T-helper 2 cell treated with Interferon-gamma antibody and Interleukin-4, amounts not matched to agents 100 ng/mL and 5 ng/mL, for 36 hours (primary cell): Measurements from ENCODE around the gene CNBP. TPM values are rescaled to one million over a fixed set of nuclear protein-coding genes. Genes with fewer than 3 reads are reported as not detected.

ENCODE experiments used
- intact Hi-C: fragments of 100-400 bp; cut with micrococcal nuclease; formaldehyde crosslinking; loops from one replicate; pipeline ENCODE4 v1.15.1; 2023
- total RNA-seq: library from RNA; stranded (reverse); gene quantifications from 2 replicates; pipeline ENCODE4 v1.2.3, GENCODE V29; 2022

Gene CNBP
- total RNA-seq, 1 donor from 2014 or later = 328 TPM

- intact Hi-C loops = no loop called here
These were observed 51.4 kb downstream of the CNBP start for GRCh38 chr3:129132097-129132866.

GRCh38 chr3:129131465-129132088 lies 52.1 kb downstream of the CNBP start:
- intact Hi-C loops = no loop called here

GRCh38 chr3:129130291-129130813 lies 53.3 kb downstream of the CNBP start:
- intact Hi-C loops = no loop called here

- intact Hi-C loops = no loop called here
These were observed 55.1 kb downstream of the CNBP start for GRCh38 chr3:129128357-129129155.

GRCh38 chr3:129126726-129127280 lies 56.9 kb downstream of the CNBP start:
- intact Hi-C loops = no loop called here

- intact Hi-C loops = loop anchor here (5.0 kb wide), 1 partner anchor 989 kb away; no protein-coding TSS in a partner anchor
These were observed 60.2 kb downstream of the CNBP start for GRCh38 chr3:129123314-129124060.

GRCh38 chr3:129122412-129123011 lies 61.2 kb downstream of the CNBP start:
- intact Hi-C loops = loop anchor here (5.0 kb wide), 1 partner anchor 990 kb away; no protein-coding TSS in a partner anchor

GRCh38 chr3:129121792-129122411 lies 61.8 kb downstream of the CNBP start, which contains the start of gene RAB43:
TSS of gene RAB43 (minus strand) at chr3:129121804. CDS start at chr3:129121489, 315 bp downstream.
- intact Hi-C loops = loop anchor here (2.0 to 5.0 kb wide), 3 partner anchors 127 to 990 kb away; partner anchors contain the start of genes COPG1 and IFT122

GRCh38 chr3:129121016-129121791 lies 62.5 kb downstream of the CNBP start:
- intact Hi-C loops = loop anchor here (2.0 to 5.0 kb wide), 3 partner anchors 128 to 991 kb away; partner anchors contain the start of genes COPG1 and IFT122

- intact Hi-C loops = loop anchor here (1.0 to 5.0 kb wide), 11 partner anchors 41 to 992 kb away; partner anchors contain the start of genes COPG1, HMCES, IFT122 and ISY1
These were observed 63.3 kb downstream of the CNBP start for GRCh38 chr3:129120254-129121004.

GRCh38 chr3:129119365-129120100 lies 64.2 kb downstream of the CNBP start:
- intact Hi-C loops = loop anchor here (1.0 to 5.0 kb wide), 12 partner anchors 42 to 993 kb away; partner anchors contain the start of genes ACAD9, COPG1, HMCES and IFT122

GRCh38 chr3:129118745-129119144 lies 65.0 kb downstream of the CNBP start:
- intact Hi-C loops = loop anchor here (2.0 kb wide), 1 partner anchor 240 kb away; the partner anchor contains the start of gene ACAD9

Other genes with a start within 250 kb of the CNBP start
- gene CFAP92, start 189.8 kb downstream of the CNBP start, total RNA-seq = not detected in 2 replicates
- 0.07 TPM in 1 of 2 replicates, not detected in the other for gene EFCC1, start 182.6 kb downstream of the CNBP start, total RNA-seq
- gene GP9, start 123.1 kb downstream of the CNBP start, total RNA-seq = not detected in 2 replicates
- 39.8 and 49.0 TPM in 2 replicates for gene RAB43, start 62.1 kb downstream of the CNBP start, total RNA-seq
- 58.5 and 66.5 TPM in 2 replicates for gene ISY1, start 22.8 kb downstream of the CNBP start, total RNA-seq
- gene COPG1, start 65.7 kb upstream of the CNBP start, total RNA-seq = 179 and 191 TPM in 2 replicates
- 50.8 and 52.6 TPM in 2 replicates for gene HMCES, start 95.0 kb upstream of the CNBP start, total RNA-seq
- 0.39 and 0.43 TPM in 2 replicates for gene EFCAB12, start 244.7 kb upstream of the CNBP start, total RNA-seq